ENCODE measurements around the gene COPS2. TPM values are rescaled to one million over a fixed set of nuclear protein-coding genes. Genes with fewer than 3 reads are reported as not detected.

Gene COPS2
- total RNA-seq, 4 donors from 2014 or later, result 59.1 to 181 (median 102) TPM

DNA sequence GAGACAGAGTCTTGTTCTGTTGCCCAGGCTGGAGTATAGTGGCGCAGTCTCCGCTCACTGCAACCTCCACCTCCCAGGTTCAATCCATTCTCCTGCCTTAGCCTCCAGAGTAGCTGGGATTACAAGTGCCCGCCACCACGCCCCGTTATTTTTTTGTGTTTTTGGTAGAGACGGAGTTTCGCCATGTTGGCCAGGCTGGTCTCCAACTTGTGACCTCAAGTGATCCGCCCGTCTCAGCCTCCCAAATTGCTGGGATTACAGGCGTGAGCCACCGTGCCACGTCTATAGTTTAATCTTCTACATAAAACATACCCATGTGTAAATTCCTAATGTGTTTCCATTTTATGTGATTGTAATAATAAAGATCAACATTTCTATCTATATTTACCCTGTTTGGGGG, 16.4 kb upstream of the COPS2 start:
- intact Hi-C loops (cut with DNase I; ENCODE audit: low total_unique reads), result no loop called here
- no peak for DNase-seq
- H3K27me3 ChIP-seq, result no peaks in the 10 kb centered on the region
- H3K27ac ChIP-seq, result no peak overlapping the region
- H3K4me3 ChIP-seq, result no peak overlapping the region
- no peaks in the 10 kb centered on the region for H3K9me3 ChIP-seq
- H3K36me3 ChIP-seq, result no peaks in the 10 kb centered on the region
- H3K4me1 ChIP-seq, result no peaks in the 10 kb centered on the region
- no peak for TF ChIP-seq POLR2A (IDR thresholded peaks at IDR 0.05)
- TF ChIP-seq, protein P1, sequence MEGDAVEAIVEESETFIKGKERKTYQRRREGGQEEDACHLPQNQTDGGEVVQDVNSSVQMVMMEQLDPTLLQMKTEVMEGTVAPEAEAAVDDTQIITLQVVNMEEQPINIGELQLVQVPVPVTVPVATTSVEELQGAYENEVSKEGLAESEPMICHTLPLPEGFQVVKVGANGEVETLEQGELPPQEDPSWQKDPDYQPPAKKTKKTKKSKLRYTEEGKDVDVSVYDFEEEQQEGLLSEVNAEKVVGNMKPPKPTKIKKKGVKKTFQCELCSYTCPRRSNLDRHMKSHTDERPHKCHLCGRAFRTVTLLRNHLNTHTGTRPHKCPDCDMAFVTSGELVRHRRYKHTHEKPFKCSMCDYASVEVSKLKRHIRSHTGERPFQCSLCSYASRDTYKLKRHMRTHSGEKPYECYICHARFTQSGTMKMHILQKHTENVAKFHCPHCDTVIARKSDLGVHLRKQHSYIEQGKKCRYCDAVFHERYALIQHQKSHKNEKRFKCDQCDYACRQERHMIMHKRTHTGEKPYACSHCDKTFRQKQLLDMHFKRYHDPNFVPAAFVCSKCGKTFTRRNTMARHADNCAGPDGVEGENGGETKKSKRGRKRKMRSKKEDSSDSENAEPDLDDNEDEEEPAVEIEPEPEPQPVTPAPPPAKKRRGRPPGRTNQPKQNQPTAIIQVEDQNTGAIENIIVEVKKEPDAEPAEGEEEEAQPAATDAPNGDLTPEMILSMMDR (IDR thresholded peaks at IDR 0.05), result no peak

DNA sequence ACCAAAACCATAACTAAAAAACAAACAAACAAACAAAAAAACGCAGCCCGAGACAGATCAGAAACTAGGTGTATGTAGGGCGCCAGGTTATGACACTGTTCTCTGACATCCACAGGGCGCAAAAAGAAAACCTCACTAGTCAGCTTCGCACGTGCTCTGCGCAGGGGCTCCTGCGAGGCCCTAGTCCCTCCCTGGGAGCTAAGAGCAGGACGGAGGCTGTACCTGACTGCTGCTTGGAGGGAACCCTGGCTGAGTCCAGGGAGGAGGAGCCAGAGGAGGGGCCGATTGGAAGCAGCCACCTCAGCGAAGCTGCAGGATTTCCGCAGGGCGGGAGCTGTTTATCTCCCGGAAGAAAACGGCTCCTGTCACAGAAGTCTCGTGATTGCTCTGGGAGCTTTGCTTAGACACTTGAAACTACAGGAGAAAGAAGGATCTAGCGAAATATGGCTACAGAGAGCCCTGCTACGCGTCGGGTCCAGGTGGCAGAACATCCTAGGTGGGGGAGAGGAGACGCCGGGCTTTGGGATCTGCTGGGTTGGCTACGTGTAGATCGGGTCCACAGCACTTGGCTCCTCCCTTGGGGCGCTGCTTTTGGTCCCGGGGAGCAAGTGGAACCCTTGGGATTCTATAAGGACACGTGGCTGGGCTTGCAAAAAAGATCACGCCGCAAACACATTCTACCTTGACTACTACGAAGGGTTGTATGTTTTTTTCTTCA, 14.6 kb upstream of the COPS2 start, which contains the start of gene GALK2:
Gene GALK2 (plus strand): TSS at position 368 of the 718 bp plus-strand sequence. CDS start 76 bp downstream, at position 444.
- peak; percentile 53 to 57 for TF ChIP-seq POLR2A (IDR thresholded peaks at IDR 0.05)
- TF ChIP-seq, protein P1 (IDR thresholded peaks at IDR 0.05), result peak in 1 of 4 experiments; percentile 3
- Histone ChIP-seq H3K4me3 (peak within 1 kb of the TSS; percentile 63 to 85), H3K36me3 (no peaks in the 10 kb centered on the region), H3K4me1 (no peaks in the 10 kb centered on the region), H3K9me3 (no peaks in the 10 kb centered on the region), H3K27me3 (no peaks in the 10 kb centered on the region), H3K27ac (peak within 1 kb of the TSS; percentile 89 to 94)
- peak; percentile 83 to 86 for DNase-seq
- intact Hi-C loops (cut with DNase I; ENCODE audit: low total_unique reads), result no loop called here

DNA sequence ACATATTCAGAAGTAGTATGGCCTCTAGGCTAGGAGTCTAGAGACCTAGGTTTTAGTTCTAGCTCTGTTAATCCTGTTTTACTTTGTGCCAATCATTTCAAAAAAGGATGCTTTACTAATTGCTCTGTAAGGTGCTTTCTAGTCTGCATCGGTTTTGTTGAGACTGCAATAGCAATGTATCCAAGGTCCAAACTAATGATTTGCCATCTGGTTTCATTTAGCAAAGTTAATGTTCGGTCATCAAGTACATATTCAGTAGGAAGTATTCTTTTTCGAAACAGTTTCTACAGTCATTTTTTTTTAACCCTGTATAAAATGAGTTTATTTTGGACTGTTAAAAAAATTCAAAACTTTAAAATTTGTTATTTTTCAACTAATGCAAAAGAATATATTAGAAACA, 12.6 kb upstream of the COPS2 start:
- H3K36me3 ChIP-seq, result no peaks in the 10 kb centered on the region
- no peaks in the 10 kb centered on the region for H3K4me1 ChIP-seq
- H3K9me3 ChIP-seq, result no peaks in the 10 kb centered on the region
- intact Hi-C loops (cut with DNase I; ENCODE audit: low total_unique reads), result no loop called here
- H3K27me3 ChIP-seq, result no peaks in the 10 kb centered on the region
- no peak overlapping the region for H3K4me3 ChIP-seq
- H3K27ac ChIP-seq, result no peak overlapping the region
- TF ChIP-seq, protein P1 (IDR thresholded peaks at IDR 0.05), result no peak
- no peak for TF ChIP-seq POLR2A (IDR thresholded peaks at IDR 0.05)
- no peak for DNase-seq

DNA sequence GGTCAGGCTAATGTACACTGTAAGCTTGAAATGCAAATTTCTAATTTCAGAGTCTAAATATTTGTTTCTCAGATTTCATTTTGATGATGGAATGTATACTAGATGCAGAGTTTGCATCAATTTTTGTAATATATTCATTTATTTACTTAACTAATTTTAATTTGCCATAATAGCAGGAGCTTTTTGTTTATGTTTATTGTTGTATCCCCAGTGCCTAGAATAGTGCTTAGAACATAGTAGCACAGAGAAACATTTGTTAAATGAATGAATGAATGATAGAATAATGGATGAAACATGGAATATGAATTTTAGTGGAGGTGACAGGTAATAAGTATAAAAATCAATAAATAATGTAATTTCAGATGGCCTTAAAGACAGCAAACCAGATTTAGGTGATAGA, 9.5 kb upstream of the COPS2 start:
- Histone ChIP-seq H3K9me3 (no peaks in the 10 kb centered on the region), H3K4me1 (no peaks in the 10 kb centered on the region), H3K27ac (no peak overlapping the region), H3K4me3 (no peak overlapping the region), H3K36me3 (no peaks in the 10 kb centered on the region), H3K27me3 (no peaks in the 10 kb centered on the region)
- TF ChIP-seq, protein P1 (IDR thresholded peaks at IDR 0.05), result no peak
- no peak for DNase-seq
- intact Hi-C loops (cut with DNase I; ENCODE audit: low total_unique reads), result no loop called here

DNA sequence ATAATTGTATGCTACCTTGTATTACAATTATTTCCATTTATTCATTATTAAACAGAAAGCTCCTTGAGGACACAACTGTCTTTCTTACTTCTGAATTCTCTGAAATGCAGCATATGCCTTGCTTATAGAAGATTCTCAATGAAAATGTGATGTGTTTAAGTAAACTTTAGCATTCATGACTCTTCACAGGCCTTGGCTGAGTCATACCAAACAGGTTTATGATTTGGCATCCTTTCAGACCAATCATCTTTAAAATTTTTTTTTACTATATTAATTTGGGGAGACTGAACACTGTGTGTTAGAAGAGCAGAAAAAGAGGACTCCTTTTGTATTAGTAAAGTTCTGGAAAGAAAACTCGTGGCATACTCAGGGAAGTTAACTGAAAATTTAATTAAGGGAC, 8.3 kb upstream of the COPS2 start:
- TF ChIP-seq, protein P1 (IDR thresholded peaks at IDR 0.05), result no peak
- TF ChIP-seq POLR2A (IDR thresholded peaks at IDR 0.05), result no peak
- DNase-seq, result no peak
- no peak overlapping the region for H3K4me3 ChIP-seq
- no peak overlapping the region for H3K27ac ChIP-seq
- no peaks in the 10 kb centered on the region for H3K27me3 ChIP-seq
- no peaks in the 10 kb centered on the region for H3K36me3 ChIP-seq
- no peaks in the 10 kb centered on the region for H3K4me1 ChIP-seq
- intact Hi-C loops (cut with DNase I; ENCODE audit: low total_unique reads), result no loop called here
- H3K9me3 ChIP-seq, result no peaks in the 10 kb centered on the region
